HG03196 (cell line): Measurements from ENCODE around the gene C1orf21.

ENCODE experiments used
- ATAC-seq: cut with Tn5 transposase; IDR thresholded peaks from one replicate; pipeline ENCODE4 v1.9.1; 2021; ENCODE audit not compliant: unreplicated experiment

Gene C1orf21

DNA sequence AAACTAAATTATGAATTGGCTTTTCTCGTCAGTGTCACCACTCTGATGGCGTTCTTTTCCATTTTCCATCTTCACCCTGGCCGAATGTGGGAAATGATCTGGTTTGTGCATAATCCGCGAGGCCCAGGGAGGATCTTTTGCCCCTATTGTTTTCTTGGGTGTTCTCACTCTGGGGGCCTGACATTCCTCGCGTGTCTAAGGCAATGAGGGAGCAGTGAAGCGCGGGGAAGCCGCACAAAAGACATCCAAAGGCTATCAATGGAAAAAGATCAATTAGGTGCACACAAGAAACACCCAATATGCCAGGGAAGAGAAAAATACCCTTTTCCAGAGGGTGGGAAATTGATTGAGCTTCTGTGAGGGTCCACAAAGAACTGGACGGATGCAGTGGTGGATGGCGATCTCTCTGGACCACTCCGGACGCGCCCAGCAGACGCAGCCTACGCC is 941 bp upstream of the C1orf21 start:
- no peak for ATAC-seq

DNA sequence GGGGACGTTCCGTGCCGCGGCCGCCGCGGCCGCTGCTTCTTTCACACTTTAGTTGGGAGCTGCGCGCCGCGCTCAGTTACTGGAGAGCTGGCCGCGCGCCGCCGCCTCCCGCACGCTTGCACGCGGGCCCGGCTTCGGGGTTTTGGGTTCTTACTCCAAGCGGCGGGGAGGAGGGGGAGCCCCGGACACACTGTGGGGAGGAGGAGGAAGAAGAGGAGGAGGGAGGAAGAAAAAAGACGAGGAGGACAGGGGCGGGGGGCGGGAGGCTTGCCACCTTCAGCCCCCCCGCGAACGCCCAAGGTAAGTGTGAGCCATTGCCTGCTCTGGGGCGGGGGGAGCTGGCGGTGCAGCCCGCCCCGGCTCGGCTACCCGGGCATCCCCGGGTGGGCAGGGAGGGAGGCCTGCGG is 243 bp downstream of the C1orf21 start:
- ATAC-seq: peak; percentile 14

DNA sequence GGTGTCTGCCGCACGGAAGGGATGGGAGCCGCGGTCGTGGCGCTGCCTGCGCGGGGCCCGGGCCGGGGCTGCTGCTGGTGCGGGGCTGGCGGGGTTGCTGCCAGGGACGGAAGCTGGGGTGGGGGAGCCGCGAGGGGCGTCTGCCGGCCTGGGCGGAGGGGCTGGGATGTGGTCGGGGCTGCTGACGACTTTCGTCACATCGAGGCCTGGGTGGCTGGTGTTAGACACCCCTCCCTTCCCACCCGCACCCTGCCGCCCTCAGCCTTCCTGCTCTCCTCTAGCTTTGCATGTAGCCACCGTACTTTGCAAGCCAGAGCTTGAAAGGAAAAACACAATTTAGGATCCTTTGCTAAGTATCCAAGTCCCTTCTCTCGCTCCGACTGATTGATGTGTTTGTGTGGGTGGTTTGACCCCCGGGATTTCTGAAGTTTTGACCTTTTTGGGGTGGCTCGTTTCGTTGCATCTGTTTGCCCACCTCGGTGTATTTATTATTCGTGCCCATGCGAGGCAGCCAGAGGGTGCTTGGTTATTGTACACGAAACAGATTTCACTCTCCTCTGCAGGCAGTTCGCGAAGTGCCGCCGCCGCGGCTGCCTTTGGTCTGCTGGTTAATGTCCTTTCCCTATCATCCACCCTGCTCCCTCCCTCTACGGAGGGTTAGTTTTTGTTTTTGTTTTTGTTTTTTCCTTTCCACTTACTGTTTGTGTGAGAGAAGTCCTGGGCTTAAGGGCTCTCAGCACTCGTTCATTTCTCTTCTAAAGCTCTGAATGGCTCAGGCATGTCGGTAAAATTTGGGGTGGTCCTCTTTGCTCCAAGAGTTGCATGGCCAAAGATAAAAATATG is 868 bp downstream of the C1orf21 start:
- ATAC-seq: no peak

DNA sequence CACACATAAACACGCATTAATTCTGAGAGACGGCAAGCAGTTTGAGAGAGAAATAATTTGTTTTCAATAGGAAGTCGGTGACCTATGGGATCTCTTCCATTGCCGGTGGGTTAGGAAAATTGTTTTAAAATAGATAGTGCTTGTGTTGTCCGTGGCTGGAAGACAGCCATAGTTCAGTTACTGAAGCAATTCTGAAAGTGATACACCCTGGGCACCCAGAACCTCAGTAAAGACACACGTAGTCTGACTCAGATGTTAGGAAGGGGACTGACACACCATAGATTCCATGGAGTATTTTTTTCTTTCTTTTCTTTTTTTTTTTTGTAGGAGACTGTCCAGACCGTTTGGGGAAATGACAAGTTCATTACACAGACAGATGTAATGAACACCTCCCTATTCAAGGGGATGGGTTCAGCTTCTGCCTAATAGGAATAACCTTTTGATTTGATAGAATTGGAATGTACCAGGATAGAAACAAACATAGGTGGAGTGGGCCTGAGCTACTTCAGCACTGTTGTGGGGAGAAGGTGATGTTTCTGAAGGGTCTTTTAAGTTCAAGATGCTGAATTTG is 1.6 kb downstream of the C1orf21 start:
- ATAC-seq: no peak

DNA sequence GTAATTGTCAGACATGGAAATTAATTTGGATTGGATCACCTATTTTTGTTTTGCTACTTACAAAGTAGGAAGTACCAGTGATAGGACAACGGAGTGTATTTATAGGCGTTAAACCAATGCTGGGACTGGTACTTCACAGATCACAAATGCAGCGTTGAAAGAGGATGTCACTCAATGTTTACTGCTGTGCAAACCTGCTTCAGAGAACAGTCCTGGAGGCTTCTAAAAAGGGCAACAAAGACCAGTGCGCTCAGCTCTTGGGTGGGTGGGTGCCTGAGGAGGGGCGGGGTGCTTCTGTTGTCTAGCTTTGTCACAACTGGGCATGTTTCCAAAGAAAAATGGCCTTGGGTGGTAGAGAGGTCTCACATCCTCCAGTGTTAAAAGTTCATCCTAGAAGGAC is 2.1 kb downstream of the C1orf21 start:
- no peak for ATAC-seq

DNA sequence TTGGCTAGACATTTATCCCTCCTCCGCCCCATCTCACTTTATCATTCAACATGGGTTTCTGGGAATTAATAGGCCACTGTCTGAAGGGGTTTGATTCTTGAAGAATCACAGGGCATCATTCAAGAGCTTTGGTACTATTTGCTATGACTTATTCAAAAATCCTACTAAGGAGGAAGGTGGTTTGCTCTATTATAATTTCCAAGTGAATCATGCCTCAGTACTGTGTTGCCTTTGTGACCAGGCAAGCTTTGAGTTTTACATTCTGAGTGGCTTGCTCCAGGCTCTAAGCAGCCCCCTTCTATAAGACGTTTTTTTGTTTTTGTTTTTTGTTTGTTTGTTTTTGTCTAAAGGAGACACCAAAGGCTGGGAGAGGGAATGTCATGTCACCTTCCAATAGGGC is 2.6 kb downstream of the C1orf21 start:
- no peak for ATAC-seq

DNA sequence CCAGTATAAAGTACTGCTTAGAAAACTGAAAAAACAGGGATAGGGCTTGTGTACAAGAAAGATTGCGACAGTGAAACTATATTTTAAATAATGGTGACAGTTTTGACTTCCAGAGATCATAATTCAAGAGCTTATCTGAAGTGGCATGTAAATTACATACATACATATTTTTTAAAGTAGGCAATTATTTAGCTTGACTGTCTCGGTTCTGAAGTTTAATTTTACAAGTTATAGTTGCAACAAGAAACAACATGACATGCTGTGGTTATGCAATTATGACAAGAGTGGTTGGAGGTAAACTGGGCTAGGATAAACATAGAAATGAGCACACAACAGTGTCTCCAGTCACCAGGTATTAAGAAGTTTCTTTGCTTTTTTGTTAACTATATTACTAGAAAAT is 4.1 kb downstream of the C1orf21 start:
- ATAC-seq: no peak

DNA sequence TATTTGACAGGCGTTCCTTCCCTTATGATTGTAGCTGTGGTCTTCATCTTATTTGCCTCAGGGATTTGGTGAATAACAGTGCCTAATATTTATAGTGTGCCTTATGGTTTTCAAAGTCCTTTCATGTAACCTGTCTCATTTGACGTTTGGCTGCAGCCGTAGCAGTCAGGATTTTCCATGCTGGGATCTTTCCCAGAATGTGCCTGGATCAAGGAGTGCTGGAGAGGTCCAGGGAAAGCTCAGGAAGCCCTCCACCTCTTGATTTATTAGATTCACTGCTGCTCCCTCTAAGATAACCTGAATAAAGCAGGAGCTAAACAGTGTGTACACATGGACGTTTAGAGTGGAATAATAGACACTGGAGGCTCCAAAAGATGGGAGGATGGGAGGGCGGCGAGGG is 5.2 kb downstream of the C1orf21 start:
- ATAC-seq: no peak

DNA sequence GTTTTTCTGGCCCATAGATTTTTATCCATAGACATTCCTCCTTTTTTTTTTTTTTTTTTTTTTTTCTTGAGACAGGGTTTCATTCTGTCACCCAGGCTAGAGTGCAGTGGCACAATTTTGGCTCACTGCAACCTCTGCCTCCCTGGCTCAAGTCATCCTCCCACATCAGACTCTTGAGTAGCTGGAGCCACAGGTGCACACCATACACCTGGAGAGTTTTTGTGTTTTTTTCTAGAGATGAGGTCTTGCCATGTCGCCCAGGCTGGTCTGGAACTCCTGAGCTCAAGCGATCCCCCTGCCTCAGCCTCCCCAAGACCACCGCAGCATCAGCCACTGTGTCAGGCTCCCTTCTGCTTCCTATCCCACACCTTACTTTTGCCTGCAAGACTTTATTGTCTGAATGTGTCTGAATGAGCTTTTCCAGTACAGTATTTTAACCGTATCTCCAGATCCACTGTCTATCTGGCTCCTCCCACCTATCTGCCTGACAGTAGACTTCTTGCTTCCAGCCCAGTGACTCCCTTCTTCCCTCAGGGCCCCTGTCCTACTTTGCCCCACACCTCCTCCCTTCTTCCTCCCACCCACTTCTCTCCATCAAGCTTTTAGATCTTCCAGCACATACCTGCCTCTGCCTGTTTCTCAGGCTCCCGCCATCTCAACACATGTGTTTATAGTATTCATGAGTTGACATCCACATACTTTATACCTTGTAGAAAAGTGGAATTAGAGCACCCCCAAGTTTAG is 6.1 kb downstream of the C1orf21 start:
- no peak for ATAC-seq

DNA sequence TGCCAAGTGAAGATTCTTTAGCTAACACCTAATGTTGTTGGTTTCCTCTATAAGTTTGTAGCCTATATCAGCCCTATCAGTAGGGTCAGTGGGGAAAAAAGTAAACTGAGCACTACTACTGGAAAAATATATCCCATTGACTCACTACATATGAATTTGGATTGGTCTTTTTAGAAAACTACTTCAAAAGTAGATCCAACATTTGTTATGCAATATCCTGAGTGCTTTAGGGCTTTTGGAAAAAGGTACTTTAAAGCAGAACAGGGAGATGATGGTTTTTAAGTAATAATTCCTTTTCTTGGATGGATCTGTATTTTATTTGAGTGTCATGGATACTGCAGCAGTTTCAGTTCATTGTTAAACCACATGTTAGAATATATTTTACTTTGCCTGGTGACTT is 7.1 kb downstream of the C1orf21 start:
- no peak for ATAC-seq

DNA sequence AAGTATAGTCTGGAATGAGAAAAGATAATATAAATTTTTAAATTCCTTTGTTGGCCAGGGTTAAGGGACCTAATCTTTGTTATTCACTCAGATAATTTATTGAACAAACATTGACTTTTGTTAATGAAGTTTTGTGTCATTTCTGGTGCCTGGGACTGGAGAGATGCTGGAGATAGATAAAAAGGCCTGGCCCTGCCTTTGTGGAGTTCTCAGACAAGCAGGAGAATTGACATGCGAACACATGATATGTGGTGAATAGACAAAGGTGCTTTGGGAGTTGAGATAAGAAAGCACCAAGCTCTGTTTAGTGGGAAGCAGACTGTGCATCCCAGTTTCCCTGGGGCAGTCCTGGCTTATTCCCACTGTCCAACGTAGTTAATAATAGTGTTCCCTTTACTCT is 8.5 kb downstream of the C1orf21 start:
- ATAC-seq: no peak

DNA sequence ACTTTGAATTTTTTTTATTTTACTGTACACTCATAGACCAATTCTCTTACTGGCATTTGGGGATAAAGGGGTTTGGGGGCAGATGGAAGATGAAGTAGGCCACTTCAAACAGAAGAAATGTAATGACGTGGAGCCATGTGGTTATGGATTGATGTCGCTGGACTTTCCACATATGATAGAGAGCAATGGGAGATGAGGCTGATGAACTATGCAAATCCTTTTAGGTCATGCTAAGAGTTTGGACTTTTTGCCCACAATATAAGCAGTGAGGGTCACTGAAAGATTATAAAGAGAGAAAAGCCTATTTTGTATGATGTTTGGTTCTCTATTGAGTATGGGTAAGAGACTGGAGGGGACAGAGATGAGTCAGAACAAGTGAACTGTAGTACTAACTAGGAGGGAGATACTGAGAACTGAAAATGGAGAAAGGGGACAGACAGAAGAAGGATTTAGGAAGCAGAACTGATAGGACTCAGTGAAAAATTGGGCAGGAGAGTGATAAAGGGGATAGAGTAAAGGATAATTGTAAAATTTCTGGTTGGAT is 9.2 kb downstream of the C1orf21 start:
- ATAC-seq: no peak

DNA sequence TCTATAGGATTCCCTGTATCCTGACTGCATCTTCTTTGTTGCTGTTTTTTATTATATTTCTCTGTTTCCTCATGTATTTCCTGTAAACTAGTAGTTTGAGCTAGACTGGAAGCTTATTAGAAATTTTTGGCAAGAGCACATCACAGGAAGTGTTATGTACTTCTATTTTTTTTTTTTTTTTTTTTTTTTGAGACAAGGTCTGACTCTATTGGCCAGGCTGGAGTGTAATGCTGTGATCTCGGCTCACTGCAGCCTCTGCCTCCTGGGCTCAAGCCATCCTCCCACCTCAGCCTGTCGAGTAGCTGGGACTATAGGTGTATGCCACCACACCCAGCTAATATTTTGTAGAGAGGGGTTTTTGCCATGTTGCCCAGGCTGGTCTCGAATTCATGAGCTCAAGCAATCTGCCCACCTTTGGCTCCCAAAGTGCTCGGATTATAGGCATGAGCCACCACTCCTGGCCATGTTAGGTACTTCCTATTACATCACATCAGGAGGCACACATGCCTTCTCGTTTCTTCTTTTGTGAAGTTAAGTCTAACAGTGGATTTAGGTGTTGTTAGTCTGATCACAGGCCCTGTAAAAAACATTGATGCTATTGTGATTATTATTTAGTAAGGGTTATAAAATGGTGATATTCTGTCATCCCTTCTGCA is 12.5 kb downstream of the C1orf21 start:
- no peak for ATAC-seq

DNA sequence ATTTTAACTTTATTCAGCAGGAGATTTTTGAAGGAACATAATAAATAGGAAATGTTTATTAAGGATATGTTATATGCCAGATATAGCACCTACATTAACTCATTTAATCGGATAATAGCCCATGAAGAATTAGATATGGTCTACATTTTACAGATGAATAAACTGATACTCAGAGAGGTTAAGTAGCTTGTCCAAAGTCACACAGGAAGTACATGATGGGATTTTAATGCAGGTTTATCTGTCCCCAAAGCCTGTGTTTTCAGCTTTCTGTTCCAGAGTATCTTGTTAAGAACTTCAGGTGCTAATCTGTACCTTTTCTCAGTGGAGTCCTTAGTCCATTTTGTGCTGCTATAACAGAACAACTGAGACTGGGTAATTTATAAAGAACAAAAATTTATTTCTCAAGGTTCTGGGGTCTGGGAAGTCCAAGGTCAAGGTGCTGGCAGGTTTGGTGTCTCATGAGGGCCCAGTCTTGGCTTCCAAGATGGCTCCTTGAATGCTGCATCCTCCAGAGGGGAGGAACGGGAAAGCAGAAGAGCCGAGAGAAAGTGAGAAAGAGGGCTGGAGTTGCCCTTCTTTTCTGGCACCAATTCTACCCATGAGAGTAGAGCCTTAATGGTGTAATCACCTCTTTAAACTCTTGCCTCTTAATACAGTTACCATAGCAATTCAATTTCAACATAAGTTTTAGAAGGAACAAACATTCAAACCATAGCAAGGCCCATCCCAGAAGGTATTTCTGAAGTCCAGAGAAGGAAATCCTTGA is 17.3 kb downstream of the C1orf21 start:
- ATAC-seq: no peak

DNA sequence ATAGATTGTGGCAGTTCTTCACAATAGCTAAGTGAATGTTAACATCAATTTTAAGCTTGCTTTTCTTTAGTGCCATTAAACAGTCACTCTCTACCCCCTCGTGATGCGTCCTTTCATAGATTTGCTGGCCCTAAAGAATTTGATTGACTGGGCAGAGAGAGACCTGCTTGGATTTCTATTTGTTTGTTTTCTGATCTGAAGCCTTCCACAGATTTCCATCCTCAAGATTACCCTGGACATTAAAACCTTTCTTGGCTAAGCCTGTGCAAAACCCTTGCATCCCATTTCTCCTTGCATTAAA is 17.8 kb downstream of the C1orf21 start:
- ATAC-seq: no peak

DNA sequence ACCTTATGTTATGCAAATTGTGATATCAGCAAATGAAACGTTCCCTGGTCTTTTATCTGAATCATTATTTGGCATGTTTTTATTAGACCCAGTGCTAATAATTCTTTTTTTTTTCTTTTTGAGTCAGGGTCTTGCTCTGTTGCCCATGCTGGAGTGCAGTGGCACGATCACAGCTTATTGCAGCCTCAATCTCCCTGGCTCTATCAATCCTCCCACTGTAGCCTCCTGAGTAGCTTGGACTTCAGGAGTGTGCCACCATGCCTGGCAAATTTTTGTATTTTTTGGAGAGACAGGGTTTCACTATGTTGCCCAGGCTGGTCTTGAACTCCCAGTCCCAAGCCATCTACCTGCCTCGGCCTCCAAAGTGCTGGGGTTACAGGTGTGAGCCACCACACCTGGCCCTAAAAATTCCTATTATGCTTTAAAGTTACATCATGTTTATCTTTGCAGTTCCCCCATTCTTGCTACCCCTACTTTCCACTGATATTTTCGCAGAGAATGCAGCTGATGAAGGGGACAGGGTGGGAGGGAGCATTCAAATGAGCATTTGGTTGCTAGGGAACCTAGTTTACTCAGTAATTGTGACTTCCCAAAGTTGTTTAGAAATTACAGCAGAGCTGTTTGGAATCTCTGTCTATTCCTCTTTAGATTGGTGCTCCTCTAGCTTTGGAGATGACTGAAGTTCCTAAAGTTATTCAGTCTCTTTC is 18.4 kb downstream of the C1orf21 start:
- ATAC-seq: no peak

DNA sequence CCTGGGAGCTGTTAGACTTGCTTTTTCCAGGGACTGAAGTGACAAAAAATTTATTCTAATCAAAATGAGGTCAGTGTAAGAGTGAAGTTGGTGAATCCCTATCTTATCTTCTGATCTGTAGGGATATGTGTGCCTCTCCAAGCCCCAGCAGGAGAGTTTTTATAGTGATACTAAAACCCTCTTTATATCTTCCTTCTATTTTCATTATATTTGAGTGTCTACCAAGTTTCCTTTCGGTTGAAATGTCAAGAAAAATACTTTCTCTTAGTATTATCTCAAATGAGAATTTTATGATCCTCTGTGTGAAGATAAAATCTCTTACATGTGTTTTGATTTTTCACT is 18.9 kb downstream of the C1orf21 start:
- no peak for ATAC-seq

DNA sequence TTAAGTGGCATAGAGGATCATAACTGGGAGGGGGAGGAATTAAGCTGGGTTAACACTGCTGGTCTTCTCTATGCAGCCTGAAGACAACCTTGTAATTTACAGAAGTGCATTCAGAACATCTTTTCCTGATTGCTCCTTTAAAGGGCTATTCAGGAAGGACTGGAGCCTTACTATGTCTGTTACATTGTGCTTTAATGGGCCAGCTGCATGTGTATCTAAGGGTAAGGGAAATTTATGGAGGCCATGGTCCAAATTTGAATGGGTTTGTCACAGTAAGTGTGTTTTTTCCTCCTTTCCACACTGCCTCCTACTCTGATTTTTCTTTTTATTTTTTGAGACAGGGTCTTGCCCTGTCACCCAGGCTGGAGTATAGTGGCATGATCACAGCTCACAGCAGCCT is 19.6 kb downstream of the C1orf21 start:
- ATAC-seq: no peak

DNA sequence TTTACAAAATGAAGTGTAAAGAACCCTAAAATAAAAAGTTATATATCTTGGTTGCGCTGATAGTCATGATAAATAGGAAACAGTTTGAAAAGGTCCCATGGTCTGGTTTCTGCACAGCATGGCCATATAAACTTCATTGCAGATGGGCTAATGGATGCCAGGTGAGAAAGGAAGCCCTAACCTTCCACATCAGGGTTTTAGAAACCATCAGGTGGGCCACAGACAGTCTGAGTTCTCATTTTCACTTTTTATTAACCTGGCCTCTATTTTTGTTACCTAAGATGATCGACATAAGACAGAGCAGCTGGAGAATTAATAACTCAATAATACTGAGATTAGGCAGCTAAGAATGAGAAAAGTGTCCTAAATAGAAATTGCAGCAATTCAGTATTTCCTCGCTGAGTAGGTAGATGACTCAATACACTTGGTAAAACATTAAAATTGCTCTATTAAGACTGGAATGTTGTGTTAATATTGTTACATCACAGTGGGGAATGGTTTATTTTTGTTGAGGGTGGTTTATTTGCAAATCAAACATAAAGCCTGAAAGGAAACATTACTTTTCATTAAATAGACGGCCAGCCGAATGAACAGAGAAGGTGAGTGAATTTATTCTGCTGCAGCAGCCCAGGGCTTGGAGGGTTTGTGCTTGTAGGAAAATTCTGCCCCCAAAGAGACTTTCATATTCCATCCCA is 21.1 kb downstream of the C1orf21 start:
- ATAC-seq: no peak

DNA sequence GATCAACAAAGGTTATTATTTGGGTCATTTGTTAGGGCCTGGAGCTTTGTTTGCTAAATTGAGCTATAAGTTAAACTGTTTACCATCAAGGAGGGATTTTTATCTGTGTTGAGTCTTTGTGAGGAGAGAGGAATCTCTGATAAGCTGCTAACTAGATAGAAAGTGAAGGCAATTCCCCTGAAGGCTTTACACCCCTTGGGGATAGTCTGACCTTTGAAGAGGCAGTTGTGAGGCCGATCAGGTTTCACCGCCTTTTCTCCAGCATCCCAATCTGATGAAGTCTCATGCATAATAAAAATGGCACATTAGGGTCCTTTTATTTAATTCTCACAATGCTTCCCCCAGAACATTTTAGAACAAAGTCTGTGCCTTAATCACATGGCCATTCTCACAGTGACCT is 21.8 kb downstream of the C1orf21 start:
- no peak for ATAC-seq
